B cell (primary cell): ENCODE data around the gene ANKS1A.

Experiments
- CTCF ChIP-seq: fragments of 200-600 bp; IDR thresholded peaks from one replicate; pipeline ENCODE4 v1.8.0; 2022; ENCODE audit warnings: antibody characterized with exemption, mild to moderate bottlenecking
- EZH2 ChIP-seq: IDR thresholded peaks from 2 replicates; pipeline ENCODE4 v1.6.1; 2012; ENCODE audit warnings: borderline replicate concordance, low read depth, mild to moderate bottlenecking, moderate library complexity, low read length; ENCODE audit not compliant: insufficient read depth, poor library complexity, severe bottlenecking

GRCh38 chr6:35128042-35128441, 239.0 kb downstream of the ANKS1A start:
- TF ChIP-seq CTCF (no peak), EZH2 (no peak)
